Sciatic nerve (tissue), 2 donors: ENCODE results near the gene THOC7. TPM values are rescaled to one million over a fixed set of nuclear protein-coding genes. Genes with fewer than 3 reads are reported as not detected.

Source experiments
- ATAC-seq: fragments of 200-7000 bp; cut with Tn5 transposase; one replicate; pipeline ENCODE4 v1.9.1; 2020; ENCODE audit warnings: mild to moderate bottlenecking, moderate library complexity
- DNase-seq: peaks from one replicate; pipeline ENCODE4 v3.0.0-alpha.2; 2020; ENCODE audit warnings: low spot score
- intact Hi-C: fragments of 100-400 bp; cut with DNase I; formaldehyde crosslinking; loops from one replicate; pipeline ENCODE4 v1.14.2; 2022
- total RNA-seq: library from RNA; stranded (reverse); fragmentation: NEBNext Ultra II Directional; extraction: Animal tissue kit (Norgen Biotek cat#: 25700); gene quantifications from one replicate; pipeline ENCODE4 v1.2.1, GENCODE V29; 2021
- donor health status: DM: no; HTN: no; CAD: no.
- donor health status: DM: no; HTN: no; CAD: no.

THOC7 gene
- total RNA-seq, 1 donor from 2014 or later, result 58.0 TPM

DNA sequence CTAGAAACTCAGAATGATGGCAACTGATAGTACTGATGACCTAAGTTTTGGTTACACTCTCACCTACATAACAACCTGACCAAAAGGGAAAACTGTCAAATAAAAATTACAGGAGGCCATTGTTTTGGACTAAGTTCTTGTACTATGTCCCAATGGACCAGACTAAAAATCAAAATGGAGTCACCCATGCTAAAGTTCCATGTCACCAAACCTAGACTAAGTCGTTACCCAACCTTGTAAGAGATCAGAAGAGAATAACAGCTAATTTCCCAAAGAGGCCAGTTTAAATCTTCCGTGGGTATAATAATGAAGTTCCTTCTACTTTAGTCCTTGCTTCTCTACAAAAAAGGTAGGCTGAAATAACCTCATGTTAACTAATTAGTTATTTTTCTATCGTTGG lies 12.3 kb downstream of the THOC7 start:
- ATAC-seq (no peak), DNase-seq (no peak)
- intact Hi-C loops, result no loop called here

DNA sequence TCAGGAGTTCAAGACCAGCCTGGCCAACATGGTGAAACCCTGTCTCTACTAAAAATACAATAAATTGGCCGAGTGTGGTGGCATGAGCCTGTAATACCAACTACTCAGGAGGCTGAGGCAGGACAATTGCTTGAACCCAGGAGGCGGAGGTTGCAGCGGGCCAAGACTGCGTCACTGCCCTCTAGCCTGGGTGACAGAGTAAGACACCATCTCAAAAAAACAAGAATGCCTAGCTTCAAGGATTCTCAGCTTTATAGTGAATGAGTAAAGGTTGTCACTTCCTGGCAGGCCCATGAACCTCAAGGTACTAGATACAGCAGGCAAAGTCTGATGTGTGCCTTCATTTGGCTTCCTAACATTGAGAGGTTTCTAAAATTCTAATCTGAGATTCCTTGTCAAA lies 14.4 kb downstream of the THOC7 start:
- intact Hi-C loops, result loop anchor here (5.0 kb wide), 1 partner anchor 1567 kb away; no protein-coding TSS in a partner anchor
- ATAC-seq, result no peak
- no peak for DNase-seq

DNA sequence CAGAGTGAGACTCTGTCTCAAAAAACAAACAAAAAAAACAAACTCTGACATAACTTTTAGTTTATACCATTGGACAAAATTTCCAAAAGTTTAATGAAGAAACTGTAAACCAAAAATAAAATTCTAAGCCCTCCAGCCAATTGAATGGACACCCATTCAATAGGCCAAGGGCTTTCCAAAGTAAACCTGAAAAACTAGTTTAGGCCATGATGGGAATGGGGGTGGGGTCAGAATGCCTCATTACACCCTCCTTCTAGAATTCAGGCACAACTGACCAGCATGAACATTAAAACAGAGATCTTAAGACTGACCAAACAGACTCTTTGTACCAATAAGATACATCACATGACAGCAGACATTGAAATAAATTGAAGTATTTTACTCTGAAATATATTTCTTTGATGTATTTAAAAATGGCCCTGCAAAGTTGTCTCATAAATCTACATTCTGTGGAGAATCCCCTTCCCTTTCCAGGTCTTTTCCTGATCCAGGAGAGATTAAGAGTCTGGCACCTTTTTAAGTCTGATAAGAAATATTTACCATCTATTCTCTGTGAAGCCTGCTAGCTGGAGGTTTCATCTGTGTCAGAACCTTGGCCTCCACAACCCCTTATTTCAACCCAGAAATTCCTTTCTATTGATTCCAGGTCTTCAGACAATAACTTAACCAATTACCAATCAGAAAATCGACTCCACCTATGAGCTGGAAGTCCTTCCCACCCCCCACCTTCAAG lies 15.7 kb downstream of the THOC7 start:
- DNase-seq, result no peak
- no peak for ATAC-seq
- intact Hi-C loops, result loop anchor here (5.0 kb wide), 1 partner anchor 1566 kb away; no protein-coding TSS in a partner anchor

DNA sequence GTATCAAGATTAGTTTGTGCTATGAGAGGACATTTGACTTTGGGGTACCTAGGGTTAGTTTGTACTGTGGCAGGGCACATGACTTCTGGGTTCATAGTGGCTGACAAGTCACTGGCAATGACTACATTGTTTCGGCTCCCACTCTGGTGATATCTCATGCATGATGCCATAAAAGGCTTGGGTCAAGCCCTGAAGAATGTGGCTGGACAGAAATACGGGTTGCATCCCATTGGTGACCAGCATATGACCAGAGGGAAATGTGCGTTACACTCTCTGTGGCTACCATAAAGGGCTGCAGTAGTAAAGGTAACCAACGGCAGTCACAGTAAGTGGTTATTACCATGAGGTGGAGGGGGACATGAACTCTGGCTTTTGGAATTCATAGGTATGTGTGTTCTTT lies 18.4 kb downstream of the THOC7 start:
- intact Hi-C loops, result loop anchor here (5.0 kb wide), 1 partner anchor 1563 kb away; no protein-coding TSS in a partner anchor
- DNase-seq (no peak), ATAC-seq (no peak)

DNA sequence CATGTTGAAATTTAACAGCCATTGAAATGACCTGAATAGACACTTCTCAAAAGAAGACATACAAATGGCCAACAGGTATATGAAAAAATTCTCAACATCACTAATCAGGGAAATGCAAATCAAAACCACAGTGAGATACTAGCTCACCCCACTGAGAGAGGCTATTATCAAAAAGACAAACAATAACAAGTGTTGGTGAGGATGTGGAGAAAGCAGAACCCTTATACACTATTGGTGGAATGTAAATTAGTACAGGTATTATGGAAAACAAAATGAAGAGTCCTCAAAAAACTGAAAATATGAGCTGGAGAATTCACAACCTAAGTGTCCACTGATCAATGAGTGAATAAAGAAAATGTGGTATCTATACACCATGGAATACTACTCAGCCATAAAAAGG lies 21.5 kb downstream of the THOC7 start:
- DNase-seq (no peak), ATAC-seq (no peak)
- intact Hi-C loops, result no loop called here

DNA sequence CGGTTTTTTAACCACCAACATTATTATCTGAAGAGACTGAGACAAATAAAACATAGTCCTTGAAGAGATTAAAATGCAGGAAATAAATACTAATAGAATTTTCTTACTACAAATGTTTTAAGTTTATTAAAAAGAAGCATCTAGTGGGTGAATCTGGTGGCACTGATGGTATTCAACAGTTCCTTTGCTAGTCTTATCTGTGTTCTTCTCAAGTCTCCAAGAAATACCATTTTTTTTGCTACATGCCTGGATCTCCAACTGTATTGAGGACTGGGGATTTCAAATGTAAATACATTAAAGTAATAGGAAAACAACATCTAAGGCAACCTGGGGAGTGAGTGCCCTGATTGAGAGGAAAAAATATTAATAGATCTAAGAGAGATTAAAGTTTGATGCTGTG lies 21.9 kb downstream of the THOC7 start:
- no peak for DNase-seq
- ATAC-seq, result no peak
- intact Hi-C loops, result no loop called here

DNA sequence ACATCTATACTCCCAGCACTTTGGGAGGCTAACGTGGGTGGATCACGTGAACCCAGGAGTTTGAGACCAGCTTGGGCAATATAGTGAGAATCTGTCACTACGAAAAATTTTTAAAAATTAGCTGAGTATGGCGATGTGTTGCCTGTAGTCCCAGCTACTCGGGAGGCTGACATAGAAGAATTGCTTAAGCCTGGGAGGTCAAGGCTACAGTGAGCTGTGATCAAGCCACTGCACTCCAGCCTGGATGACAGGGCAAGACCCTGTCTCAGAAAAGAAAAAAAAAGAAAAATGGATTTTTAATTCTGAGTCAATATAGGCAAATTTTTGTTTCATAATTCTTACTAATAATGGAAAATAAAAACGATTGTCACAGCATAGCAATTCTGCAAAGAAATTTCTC lies 31.2 kb downstream of the THOC7 start:
- ATAC-seq (no peak), DNase-seq (no peak)
- intact Hi-C loops, result no loop called here

DNA sequence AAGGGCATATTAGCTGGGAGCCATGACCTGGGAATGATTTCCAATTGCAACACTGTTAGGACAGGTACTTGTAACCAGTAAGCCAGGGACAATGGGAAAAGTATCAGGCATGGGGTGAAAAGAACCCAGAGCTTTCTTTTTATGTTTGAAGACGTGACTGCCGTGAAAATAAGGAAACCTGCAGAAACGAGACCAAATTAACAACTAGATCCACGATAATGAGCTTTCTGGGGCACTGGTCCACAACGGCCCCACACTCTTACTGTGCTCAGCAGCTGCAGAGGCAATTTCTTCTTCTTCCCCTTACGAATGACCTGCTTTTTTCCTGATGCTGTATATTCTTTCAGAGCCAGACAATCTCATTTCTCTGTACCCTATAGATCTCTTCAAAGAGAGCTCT lies 33.1 kb downstream of the THOC7 start:
- no peak for DNase-seq
- ATAC-seq, result no peak
- intact Hi-C loops, result no loop called here

DNA sequence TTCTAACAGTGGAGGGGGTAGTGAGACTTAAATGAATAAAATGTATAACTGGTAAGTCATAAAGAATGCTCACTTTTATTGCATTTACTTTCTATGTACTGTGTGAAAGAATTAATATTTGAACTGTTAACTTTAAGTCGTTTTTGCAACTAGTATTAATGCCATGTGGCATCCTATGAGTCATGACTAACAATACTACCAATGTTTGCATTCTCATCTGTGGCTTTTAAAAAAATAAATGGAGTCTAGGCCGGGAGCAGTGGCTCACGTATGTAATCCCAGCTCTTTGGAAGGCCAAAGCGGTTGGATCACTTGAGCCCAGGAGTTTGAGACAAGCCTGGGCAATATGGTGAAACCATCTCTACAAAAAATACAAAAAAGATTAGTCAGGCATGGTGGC lies 39.3 kb downstream of the THOC7 start:
- intact Hi-C loops, result loop anchor here (10.0 kb wide), 1 partner anchor 470 kb away; no protein-coding TSS in a partner anchor
- ATAC-seq, result no peak
- no peak for DNase-seq

DNA sequence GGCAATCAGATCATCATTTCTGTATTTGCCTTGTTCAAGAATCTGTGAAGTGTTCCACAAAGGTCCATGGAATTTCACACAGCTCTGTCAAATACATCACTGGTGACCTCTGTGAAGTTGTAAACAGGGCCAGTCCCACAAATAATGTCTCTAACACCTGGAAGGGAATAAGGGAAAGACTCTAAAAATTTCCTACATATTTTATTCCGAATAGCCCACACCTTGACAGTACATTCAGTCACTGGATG lies 44.5 kb downstream of the THOC7 start, which contains the start of gene C3orf49:
Gene C3orf49, plus strand, starts transcription at position 149 of the 248 bp plus-strand sequence. CDS start 173 bp downstream, outside the sequence.
- no peak for DNase-seq
- no peak for ATAC-seq
- intact Hi-C loops, result no loop called here

DNA sequence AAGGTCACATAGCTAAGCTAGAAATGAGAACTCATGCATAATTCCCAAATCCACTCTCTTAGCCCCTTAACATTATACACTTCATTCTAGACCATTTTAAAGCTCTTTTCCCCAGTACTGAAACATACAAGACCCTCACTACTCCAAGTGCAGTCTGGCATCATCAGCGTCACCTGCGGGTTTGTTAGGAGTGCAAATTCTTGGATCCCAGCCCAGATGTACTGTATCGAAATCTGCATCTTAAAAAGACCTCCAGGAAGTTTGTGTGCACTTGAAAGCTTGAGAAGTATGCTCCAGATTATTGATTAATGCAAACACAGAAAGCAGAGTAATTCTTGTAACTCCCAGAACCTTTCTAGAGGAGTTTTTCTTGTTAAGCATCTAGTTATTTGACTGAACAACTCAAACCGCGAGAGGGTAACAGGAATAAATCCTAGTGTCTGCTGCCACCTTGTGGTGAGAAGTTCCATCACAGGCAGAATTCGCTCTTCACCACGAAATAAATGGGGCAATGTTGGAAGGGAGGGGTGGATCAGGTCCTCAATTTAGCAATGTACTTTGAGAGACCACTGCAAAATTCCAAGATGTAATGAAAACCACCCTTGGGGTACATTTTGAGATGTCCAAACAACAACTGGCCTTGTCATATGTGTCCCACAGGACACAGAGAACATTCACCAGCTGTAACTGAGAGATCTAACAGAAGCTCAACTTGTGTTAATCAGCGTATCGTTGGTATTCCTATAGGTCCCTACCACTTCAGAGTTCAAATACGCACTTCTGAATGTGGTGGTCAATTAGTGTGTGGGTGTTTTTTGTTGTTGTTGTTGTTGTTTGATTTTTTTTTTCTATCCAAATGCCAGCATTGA lies 45.1 kb downstream of the THOC7 start:
- ATAC-seq (peak; percentile 58), DNase-seq (peak; percentile 77)
- intact Hi-C loops, result no loop called here

DNA sequence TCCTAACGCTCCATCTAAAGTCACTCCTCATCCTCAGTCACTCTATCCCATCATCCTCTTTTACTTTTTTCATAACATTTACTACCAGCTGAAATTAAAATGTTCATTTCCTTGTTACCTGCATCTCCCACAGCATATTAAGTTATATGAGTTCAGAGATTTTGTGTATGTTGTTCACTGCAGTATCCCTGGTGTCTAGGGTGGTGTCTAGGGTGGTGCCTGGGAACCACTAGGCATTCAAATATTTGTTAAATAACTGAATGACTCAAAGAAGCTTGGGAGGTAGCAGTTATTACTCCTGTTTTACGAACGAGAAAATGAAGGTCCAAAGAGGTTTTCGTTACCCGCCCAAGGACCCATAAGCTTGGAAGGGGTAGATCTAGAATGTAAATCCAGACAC lies 46.4 kb downstream of the THOC7 start:
- no peak for ATAC-seq
- no peak for DNase-seq
- intact Hi-C loops, result no loop called here

DNA sequence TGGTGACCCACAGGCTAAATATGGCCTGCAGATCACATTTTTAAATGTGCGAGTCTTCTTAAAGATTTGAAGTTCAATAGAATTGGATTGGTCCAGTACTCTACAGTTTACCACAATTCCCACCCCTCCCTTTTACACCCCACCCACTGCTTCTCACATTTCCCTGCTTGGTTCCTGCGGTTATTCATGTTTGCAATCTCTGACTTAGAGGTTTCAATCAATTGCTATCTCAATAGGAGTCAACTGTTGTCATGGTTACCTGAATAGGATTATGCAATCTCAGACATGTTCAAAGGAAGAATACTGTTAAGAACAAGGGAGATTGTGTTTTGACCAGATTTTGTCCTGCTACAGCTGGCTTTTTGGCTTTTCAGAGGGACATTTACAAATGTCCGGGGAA lies 49.4 kb downstream of the THOC7 start:
- DNase-seq (no peak), ATAC-seq (peak; percentile 34)
- intact Hi-C loops, result no loop called here

DNA sequence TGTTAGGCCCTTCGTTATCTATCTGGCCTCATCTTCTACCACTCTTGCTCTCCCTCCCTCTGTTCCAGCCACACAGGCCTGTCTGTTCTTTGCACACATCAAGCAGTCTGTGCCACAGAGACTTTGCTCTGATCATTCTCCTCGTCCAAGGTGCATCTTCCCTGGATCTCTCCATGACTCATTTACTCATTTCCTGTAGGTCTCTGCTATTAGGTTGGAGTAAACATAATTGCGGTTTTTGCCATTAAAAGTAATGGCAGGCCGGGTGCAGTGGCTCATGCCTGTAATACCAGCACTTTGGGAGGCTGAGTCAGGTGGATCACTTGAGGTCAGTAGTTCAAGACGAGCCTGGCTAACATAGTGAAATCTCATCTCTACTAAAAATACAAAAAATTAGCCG lies 54.0 kb downstream of the THOC7 start:
- no peak for ATAC-seq
- intact Hi-C loops, result no loop called here
- no peak for DNase-seq

DNA sequence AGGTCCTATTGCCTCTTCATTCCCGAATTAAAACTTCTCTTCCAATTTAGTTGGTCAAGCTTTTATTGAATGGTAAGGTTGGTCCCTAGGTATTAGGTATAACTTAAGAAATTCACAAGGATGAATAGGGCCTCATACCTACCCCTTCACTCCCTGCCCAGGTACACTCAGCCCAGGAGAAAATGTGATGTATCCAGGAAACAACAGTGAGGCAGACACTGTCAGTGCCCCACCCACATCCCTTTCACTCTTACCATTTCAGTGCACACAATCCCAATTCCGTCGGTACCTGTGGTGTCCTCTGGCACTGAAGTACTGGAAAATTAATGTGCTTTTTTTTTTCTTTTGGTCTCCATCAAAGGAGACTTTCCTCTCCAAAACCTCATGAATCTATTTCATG lies 55.0 kb downstream of the THOC7 start:
- DNase-seq, result no peak
- ATAC-seq, result no peak
- intact Hi-C loops, result no loop called here

DNA sequence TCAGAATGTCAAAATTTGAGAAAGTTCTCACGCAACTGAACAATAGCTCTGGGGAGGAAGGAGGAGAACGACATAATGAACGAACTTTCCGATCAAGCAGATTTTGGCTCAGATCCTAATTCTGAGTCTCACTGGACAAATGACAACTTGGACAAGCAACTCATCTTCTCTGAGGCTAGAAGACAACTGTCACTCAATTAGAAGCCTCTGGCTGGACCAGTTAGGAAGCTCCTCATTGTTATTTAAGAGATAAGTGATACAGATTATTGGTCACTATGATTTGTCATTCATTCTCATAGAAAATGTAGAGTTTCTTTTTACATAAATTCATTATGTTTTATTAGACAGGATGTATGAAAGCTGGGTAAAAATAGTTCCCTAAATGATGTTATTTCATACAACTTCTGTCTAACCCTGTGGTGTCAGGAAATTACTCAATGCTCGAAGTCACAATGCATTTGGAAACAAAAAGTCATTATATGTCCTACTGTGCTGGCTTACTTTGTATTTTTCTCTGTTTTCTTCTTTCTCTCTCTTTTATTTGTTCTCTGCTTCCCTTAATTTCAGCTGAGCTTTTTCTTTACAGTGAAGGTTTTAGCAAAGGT lies 55.5 kb downstream of the THOC7 start:
- intact Hi-C loops, result no loop called here
- DNase-seq, result no peak
- no peak for ATAC-seq

DNA sequence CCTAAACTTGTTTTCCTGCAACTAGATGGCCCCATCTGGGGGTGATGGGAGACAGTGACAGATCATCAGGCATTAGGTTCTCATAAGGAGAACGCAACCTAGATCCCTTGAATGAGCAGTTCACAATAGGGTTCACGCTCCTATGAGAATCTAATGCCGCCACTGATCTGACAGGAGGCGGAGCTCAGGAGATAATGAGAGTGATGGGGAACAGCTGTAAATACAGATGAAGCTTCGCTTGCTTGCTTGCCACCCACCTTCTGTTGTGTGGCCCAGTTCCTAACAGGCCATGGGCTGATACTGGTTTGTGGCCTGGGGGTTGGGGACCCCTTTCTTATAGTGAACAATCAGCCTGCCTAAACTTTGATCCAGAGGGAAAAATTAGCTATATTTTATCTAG lies 59.7 kb downstream of the THOC7 start:
- ATAC-seq (no peak), DNase-seq (no peak)
- intact Hi-C loops, result no loop called here

DNA sequence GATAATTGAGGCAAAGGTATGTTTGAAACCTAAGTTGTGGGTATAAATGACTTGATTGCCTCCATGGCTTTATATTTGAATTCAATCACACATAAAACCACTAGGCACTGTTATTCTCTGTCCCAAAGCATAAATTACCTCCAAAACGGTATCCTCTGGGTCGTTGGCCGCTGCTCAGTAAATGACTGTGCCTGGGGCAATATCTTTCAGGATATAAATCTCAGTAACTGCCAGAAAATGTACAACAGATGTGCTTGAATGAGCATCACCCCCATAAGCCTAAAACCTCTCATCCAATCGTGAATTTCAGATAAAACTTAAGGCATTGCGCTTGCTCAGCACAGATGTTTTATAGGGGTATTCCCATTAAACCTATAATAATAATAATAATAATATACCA lies 63.5 kb downstream of the THOC7 start:
- ATAC-seq (no peak), DNase-seq (no peak)
- intact Hi-C loops, result no loop called here

DNA sequence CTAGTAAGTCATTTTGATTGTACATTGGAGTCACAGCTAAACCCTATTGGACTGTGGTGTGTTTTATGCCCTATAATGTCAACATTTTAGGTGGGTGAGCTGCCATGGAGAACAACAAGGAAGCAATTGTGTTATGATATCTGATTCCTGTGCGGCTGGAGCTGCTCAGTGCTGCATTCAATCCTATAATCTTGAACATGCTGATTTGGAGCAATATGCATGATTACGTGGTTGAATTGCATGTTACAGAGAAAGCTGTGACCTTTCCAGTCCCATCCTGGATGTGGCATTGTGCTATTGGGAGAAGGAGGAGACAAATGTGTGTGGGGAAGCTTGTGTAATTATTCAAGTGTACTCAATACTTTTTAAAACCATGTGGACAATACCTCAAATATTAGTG lies 64.7 kb downstream of the THOC7 start:
- intact Hi-C loops, result no loop called here
- DNase-seq (no peak), ATAC-seq (no peak)

DNA sequence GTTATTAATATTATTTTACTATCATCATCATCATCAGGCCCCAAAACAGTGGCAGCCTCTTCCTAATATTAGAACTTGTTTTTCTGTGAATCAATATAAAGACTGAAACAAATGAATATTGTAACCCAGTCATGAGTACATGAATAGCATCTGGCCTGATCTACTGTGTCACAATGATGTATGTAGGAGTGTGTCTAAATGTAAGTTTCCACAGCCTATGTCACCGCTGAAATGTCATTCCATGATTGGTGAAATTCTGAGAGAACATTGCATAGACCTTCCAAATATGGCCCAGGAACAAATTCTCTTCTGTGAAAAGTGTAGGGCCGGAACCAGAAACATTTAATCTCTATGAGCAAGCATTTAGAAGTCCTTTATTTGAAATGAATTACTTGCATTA lies 65.1 kb downstream of the THOC7 start:
- DNase-seq (no peak), ATAC-seq (no peak)
- intact Hi-C loops, result no loop called here
